A673 (cell line): ENCODE data around the gene RRP1B. TPM values are rescaled to one million over a fixed set of nuclear protein-coding genes. Genes with fewer than 3 reads are reported as not detected.

Experiments used
- BruUV-seq: library from RNA; stranded (reverse); fragments of 400-500 nt; replicated peaks from 2 replicates; lab custom pipeline; 2021; lab: Mats Ljungman, UMichigan
- CTCF ChIA-PET: fragments of 300-600 bp; sonication (Branson Sonifier 250); formaldehyde crosslinking; loops from one replicate; lab custom pipeline; 2022; ENCODE audit warnings: antibody characterized with exemption; lab: Charles Lee
- POLR2A ChIA-PET: fragments of 300-600 bp; sonication (Branson Sonifier 250); formaldehyde crosslinking; loops from one replicate; lab custom pipeline; 2022; ENCODE audit warnings: antibody characterized with exemption; ENCODE audit not compliant: low non-redundant PET; lab: Charles Lee
- DNase-seq: peaks from one replicate; pipeline ENCODE4 v3.0.0-alpha.2; 2015; ENCODE audit warnings: low spot score
- H3K27ac ChIP-seq: fragments of 200-600 bp; sonication (generic); 2 replicates; pipeline ENCODE4 v1.5.1; 2016; ENCODE audit warnings: mixed run types, low read depth, mild to moderate bottlenecking, mixed read lengths, antibody characterized with exemption, low read length; ENCODE audit not compliant: poor library complexity, severe bottlenecking
- H3K27me3 ChIP-seq: fragments of 200-600 bp; sonication (generic); replicated peaks from 2 replicates; pipeline ENCODE4 v1.6.1; 2017; ENCODE audit warnings: mixed run types, low read depth, mild to moderate bottlenecking, mixed read lengths, antibody characterized with exemption, low read length; ENCODE audit not compliant: insufficient read depth, poor library complexity
- H3K36me3 ChIP-seq: fragments of 200-600 bp; sonication (generic); 2 replicates; pipeline ENCODE4 v1.6.1; 2016; ENCODE audit warnings: mixed run types, mild to moderate bottlenecking, mixed read lengths, antibody characterized with exemption, low read length; ENCODE audit not compliant: insufficient read depth, poor library complexity, severe bottlenecking
- H3K4me1 ChIP-seq: fragments of 200-600 bp; sonication (generic); 2 replicates; pipeline ENCODE4 v1.6.1; 2017; ENCODE audit warnings: mixed run types, mild to moderate bottlenecking, mixed read lengths, antibody characterized with exemption, low read length; ENCODE audit not compliant: insufficient read depth, poor library complexity, severe bottlenecking
- H3K4me3 ChIP-seq: fragments of 200-600 bp; sonication (generic); 2 replicates; pipeline ENCODE4 v1.5.1; 2016; ENCODE audit warnings: low read depth, mixed run types, mild to moderate bottlenecking, mixed read lengths, low read length; ENCODE audit not compliant: poor library complexity, severe bottlenecking
- H3K9me3 ChIP-seq: fragments of 200-600 bp; sonication (generic); 2 replicates; pipeline ENCODE4 v1.6.1; 2016; ENCODE audit warnings: mixed run types, low read depth, mild to moderate bottlenecking, mixed read lengths, antibody characterized with exemption, low read length; ENCODE audit not compliant: poor library complexity, severe bottlenecking
- EZH2 ChIP-seq: fragments of 200-600 bp; sonication (generic); IDR thresholded peaks from 2 replicates; pipeline ENCODE4 v1.6.1; 2017; ENCODE audit warnings: borderline replicate concordance, low read depth, mild to moderate bottlenecking, mixed read lengths, antibody characterized with exemption, low read length; ENCODE audit not compliant: poor library complexity, severe bottlenecking
- intact Hi-C: fragments of 100-400 bp; cut with micrococcal nuclease; formaldehyde crosslinking; loops from one replicate; pipeline ENCODE4 v1.10.0; 2022; ENCODE audit not compliant: unreplicated experiment
- total RNA-seq: library from RNA; stranded (reverse); gene quantifications from 2 replicates; pipeline ENCODE4 v1.2.3, GENCODE V29; 2021
- TF ChIP-seq, protein P1 (sequence below): fragments of 300-800, 200-600 bp; sonication (generic); conservative IDR thresholded peaks from 2 replicates; pipeline ENCODE4 v1.5.1; 2017; ENCODE audit warnings: low read depth, mild to moderate bottlenecking, antibody characterized with exemption, low read length, moderate library complexity, mixed read lengths

RRP1B gene
- total RNA-seq, 1 experiment from 2014 or later = 73.5 TPM

DNA sequence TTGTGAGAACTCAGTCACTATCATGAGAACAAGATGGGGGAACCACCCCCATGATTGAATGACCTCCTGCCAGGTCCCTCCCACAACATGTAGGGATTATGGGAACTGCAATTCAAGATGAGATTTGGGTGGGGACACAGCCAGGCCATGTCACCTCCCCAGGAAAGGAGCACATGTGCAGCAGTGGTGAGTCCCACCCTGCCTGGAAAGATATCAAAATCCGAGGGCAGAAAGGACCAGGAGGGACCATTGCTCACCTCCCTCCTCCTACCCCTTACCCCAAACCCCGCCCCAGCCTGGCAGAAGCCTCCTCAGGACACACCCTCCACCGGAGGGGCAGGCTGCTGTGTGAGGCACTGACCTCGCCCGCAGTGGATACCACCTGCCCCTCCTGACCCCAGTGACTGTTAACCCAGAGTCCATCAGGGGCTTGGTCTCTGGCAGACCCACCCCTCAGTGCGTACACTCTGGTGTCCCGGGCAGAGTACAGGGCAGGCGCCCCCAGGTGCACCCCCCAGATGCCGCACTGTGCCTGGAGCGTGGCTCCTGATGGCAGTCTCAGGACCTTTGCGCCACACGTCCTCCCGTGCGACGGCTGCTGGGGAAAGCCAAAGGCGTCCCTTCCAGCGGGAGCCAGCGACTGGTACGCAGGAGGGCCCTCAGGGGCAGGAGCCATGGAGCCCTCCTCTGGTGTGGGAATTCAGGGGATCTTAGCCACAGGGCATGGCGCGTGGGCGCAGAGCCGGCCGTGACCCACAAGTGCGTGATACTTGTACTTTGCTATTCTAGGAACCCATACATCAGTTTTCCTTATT is 80.5 kb downstream of the RRP1B start:
- H3K27me3 ChIP-seq = no peaks in the 10 kb centered on the region
- peaks cover 2% of the 10 kb centered on the region for H3K36me3 ChIP-seq
- no TSS peak for BruUV-seq
- ChIA-PET POLR2A (no interaction called here), CTCF (no interaction called here)
- TF ChIP-seq, protein P1, sequence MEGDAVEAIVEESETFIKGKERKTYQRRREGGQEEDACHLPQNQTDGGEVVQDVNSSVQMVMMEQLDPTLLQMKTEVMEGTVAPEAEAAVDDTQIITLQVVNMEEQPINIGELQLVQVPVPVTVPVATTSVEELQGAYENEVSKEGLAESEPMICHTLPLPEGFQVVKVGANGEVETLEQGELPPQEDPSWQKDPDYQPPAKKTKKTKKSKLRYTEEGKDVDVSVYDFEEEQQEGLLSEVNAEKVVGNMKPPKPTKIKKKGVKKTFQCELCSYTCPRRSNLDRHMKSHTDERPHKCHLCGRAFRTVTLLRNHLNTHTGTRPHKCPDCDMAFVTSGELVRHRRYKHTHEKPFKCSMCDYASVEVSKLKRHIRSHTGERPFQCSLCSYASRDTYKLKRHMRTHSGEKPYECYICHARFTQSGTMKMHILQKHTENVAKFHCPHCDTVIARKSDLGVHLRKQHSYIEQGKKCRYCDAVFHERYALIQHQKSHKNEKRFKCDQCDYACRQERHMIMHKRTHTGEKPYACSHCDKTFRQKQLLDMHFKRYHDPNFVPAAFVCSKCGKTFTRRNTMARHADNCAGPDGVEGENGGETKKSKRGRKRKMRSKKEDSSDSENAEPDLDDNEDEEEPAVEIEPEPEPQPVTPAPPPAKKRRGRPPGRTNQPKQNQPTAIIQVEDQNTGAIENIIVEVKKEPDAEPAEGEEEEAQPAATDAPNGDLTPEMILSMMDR = no peak
- no peak for TF ChIP-seq EZH2
- DNase-seq = no peak
- intact Hi-C loops = no loop called here
- H3K4me1 ChIP-seq = peaks cover 6% of the 10 kb centered on the region
- no peak overlapping the region for H3K27ac ChIP-seq
- no peaks in the 10 kb centered on the region for H3K9me3 ChIP-seq
- no peak overlapping the region for H3K4me3 ChIP-seq

DNA sequence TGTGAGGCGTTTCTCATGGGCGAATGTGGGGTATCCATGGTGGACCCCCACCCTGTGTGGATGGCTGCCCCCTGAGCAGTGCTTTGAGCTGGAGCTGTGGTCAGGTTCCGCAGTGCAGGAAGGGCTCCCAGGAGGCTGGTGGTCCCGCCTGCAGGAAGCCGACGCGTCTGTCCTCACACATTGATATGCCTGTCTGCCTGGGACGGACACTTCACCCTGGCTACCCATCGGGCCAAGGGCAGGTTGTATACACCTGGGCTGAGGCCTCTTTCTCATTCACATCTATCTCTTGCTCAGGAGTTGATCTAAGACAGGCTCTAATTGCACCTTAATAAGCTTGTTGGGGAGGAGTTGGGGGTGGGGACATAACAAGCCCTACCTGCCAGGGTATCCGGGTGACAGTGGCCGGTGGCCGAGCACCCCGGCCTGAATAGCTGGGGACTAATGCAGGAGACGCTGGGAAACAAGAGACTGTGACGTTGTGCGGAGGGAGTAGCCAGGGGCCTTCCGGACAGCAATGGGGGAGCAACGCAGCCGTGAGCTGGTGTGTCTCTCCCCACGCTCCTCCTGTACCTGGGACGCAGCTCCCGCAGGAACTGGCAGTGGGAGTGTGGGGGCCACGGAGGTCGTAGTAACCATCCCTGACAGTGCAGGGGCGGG is 81.3 kb downstream of the RRP1B start:
- TF ChIP-seq EZH2 = no peak
- TF ChIP-seq, protein P1 = no peak
- peaks cover 2% of the 10 kb centered on the region for H3K36me3 ChIP-seq
- DNase-seq = peak; percentile 42
- BruUV-seq = no TSS peak
- no peak overlapping the region for H3K27ac ChIP-seq
- no peaks in the 10 kb centered on the region for H3K9me3 ChIP-seq
- POLR2A ChIA-PET = no interaction called here
- H3K27me3 ChIP-seq = no peaks in the 10 kb centered on the region
- H3K4me3 ChIP-seq = no peak overlapping the region
- intact Hi-C loops = no loop called here
- CTCF ChIA-PET = no interaction called here
- H3K4me1 ChIP-seq = no peaks in the 10 kb centered on the region

DNA sequence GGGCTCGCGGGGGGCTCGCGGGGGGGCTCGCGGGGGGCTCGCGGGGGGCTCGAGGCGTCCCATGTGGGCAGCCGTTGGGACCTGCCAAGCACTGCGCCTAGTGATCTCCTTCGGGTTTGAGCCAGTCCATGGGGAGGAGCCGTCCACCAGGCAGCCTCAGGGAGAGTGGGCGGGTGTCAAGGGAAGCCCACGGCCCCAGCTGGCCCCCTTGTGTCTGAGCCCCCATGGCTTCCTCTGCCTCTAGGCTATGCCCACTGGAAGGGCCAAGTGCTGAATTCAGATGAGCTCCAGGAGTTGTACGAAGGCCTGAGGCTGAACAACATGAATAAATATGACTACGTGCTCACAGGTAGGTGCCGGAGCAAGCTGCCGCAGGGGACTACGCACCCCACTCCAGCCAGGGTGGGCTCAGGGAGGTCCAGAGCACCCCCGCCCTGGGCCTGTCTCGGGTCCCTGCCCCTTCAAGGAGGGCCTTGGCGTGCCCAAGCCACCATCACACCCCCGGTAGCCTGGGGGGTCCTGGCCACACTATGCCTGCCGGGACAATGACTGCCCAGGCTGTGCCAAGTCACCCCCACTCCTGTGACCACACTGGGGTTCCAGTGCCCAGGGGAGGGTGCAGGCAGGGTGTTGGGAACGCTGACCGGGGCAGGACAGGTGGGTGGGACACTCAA is 82.2 kb downstream of the RRP1B start:
- H3K4me1 ChIP-seq = no peaks in the 10 kb centered on the region
- peak overlapping the region; percentile 63 for H3K27ac ChIP-seq
- no peak overlapping the region for H3K4me3 ChIP-seq
- no peaks in the 10 kb centered on the region for H3K27me3 ChIP-seq
- no peak for TF ChIP-seq EZH2
- TF ChIP-seq, protein P1 = no peak
- DNase-seq = no peak
- ChIA-PET CTCF (no interaction called here), POLR2A (no interaction called here)
- intact Hi-C loops = no loop called here
- no TSS peak for BruUV-seq
- H3K9me3 ChIP-seq = no peaks in the 10 kb centered on the region
- peaks cover 2% of the 10 kb centered on the region for H3K36me3 ChIP-seq
